H1 (cell line): Measurements from ENCODE around the gene FBN1. TPM values are rescaled to one million over a fixed set of nuclear protein-coding genes. Genes with fewer than 3 reads are reported as not detected.

Experiments used
- CTCF ChIA-PET: fragments of 300-600 bp; sonication (Branson Sonifier 250); formaldehyde crosslinking; loops from one replicate; lab custom pipeline; 2021; ENCODE audit not compliant: partially characterized antibody; lab: Charles Lee
- POLR2A ChIA-PET: fragments of 300-600 bp; sonication (Branson Sonifier 250); formaldehyde crosslinking; loops from one replicate; lab custom pipeline; 2021; ENCODE audit warnings: inconsistent platforms; ENCODE audit not compliant: partially characterized antibody; lab: Charles Lee
- DNase-seq, 2 experiments: peaks; one replicate each; pipeline versions ENCODE4 v3.0.0 to v3.0.0-alpha.2; 2010 to 2022; ENCODE audit warnings: low spot score in 2 of 2, low read depth in 1 of 2, mixed read lengths in 1 of 2
- FAIRE-seq: peaks from 2 replicates; lab custom pipeline; 2011; peaks lifted over from hg19 to GRCh38; lab: Jason Lieb, UNC
- H2AFZ ChIP-seq: 2 replicates; pipeline ENCODE4 v1.8.1; 2012; ENCODE audit warnings: low read length, inconsistent platforms
- H2AK5ac ChIP-seq: 2 replicates; pipeline ENCODE4 v1.6.1; 2013; ENCODE audit warnings: low read depth, low read length
- H2BK120ac ChIP-seq: replicated peaks from 2 replicates; pipeline ENCODE3; 2013; ENCODE audit warnings: low read depth, low read length, inconsistent platforms
- H2BK12ac ChIP-seq: 2 replicates; pipeline ENCODE4 v1.6.1; 2013; ENCODE audit warnings: low read depth, low read length
- H2BK15ac ChIP-seq: 2 replicates; pipeline ENCODE4 v1.6.1; 2013; ENCODE audit warnings: low read length
- H2BK20ac ChIP-seq: 2 replicates; pipeline ENCODE4 v1.6.1; 2013; ENCODE audit warnings: low read length
- H2BK5ac ChIP-seq: 2 replicates; pipeline ENCODE4 v1.6.1; 2013; ENCODE audit warnings: low read depth, low read length
- H3K14ac ChIP-seq: 2 replicates; pipeline ENCODE4 v1.6.1; 2013; ENCODE audit warnings: inconsistent platforms; ENCODE audit not compliant: insufficient read length
- H3K18ac ChIP-seq: 2 replicates; pipeline ENCODE4 v1.6.1; 2013; ENCODE audit warnings: low read length; ENCODE audit errors: extremely low read depth
- H3K23ac ChIP-seq: 2 replicates; pipeline ENCODE4 v1.6.1; 2013; ENCODE audit warnings: inconsistent platforms; ENCODE audit not compliant: insufficient read length
- H3K23me2 ChIP-seq: 2 replicates; pipeline ENCODE4 v1.6.1; 2013; ENCODE audit warnings: low read depth, low read length
- H3K27ac ChIP-seq: 2 replicates; pipeline ENCODE4 v1.6.1; 2011; ENCODE audit warnings: low read depth, low read length, inconsistent platforms
- H3K27me3 ChIP-seq, 4 experiments: replicated peaks in 1 of 4; 1 replicate in 1 of 4; 2 replicates in 3 of 4; pipeline versions ENCODE4 v1.6.1 to v1.8.1; 2011 to 2013; ENCODE audit warnings: low read length in 3 of 4, mild to moderate bottlenecking in 3 of 4, inconsistent platforms in 2 of 4, mixed read lengths in 2 of 4, moderate library complexity in 1 of 4; ENCODE audit not compliant: control insufficient read depth in 3 of 4, insufficient read depth in 3 of 4; ENCODE audit errors: extremely low read depth in 1 of 4
- H3K36me3 ChIP-seq, 4 experiments: 2 replicates each; pipeline versions ENCODE4 v1.6.1 to v1.8.1; 2011 to 2013; ENCODE audit warnings: mild to moderate bottlenecking in 4 of 4, low read length in 3 of 4, moderate library complexity in 2 of 4, control low read depth in 1 of 4, inconsistent platforms in 1 of 4; ENCODE audit not compliant: insufficient read depth in 4 of 4, control insufficient read depth in 2 of 4
- H3K4ac ChIP-seq: replicated peaks from 2 replicates; pipeline ENCODE3; 2013; ENCODE audit warnings: low read length, low read depth, mixed read lengths, inconsistent platforms; ENCODE audit not compliant: insufficient read length
- H3K4me1 ChIP-seq, 4 experiments: replicated peaks in 1 of 4; 1 replicate in 1 of 4; 2 replicates in 3 of 4; pipeline versions ENCODE4 v1.6.1 to v1.8.1; 2011 to 2013; ENCODE audit warnings: low read length in 3 of 4, inconsistent platforms in 2 of 4, mixed read lengths in 1 of 4; ENCODE audit not compliant: insufficient read depth in 4 of 4, control insufficient read depth in 3 of 4
- H3K4me2 ChIP-seq, 2 experiments: 2 replicates each; pipeline versions ENCODE4 v1.6.1 to v1.8.1; 2011 to 2013; ENCODE audit warnings: low read depth in 2 of 2, low read length in 2 of 2, control low read depth in 1 of 2, inconsistent platforms in 1 of 2, mild to moderate bottlenecking in 1 of 2; ENCODE audit not compliant: insufficient read depth in 1 of 2
- H3K4me3 ChIP-seq, 4 experiments: fragments of 200-600, 300-600 bp in 1 of 4; sonication (generic), shearing (Covaris generic), sonication (Bioruptor Twin) in 1 of 4; 2 replicates each; pipeline versions ENCODE4 v1.5.1 to v1.8.1; 2011 to 2016; ENCODE audit warnings: low read length in 4 of 4, low read depth in 3 of 4, control low read depth in 2 of 4, inconsistent platforms in 2 of 4, mild to moderate bottlenecking in 2 of 4, mixed read lengths in 1 of 4, moderate library complexity in 1 of 4; ENCODE audit not compliant: insufficient read depth in 2 of 4; ENCODE audit errors: extremely low read depth in 1 of 4
- H3K56ac ChIP-seq: replicated peaks from 2 replicates; pipeline ENCODE3; 2013; ENCODE audit warnings: low read depth, mild to moderate bottlenecking, mixed read lengths, low read length, inconsistent platforms; ENCODE audit not compliant: insufficient read length
- H3K79me1 ChIP-seq: 2 replicates; pipeline ENCODE4 v1.6.1; 2013; ENCODE audit warnings: low read depth, low read length, control low read depth
- H3K79me2 ChIP-seq, 2 experiments: 2 replicates each; pipeline versions ENCODE4 v1.6.1 to v1.8.1; 2012 to 2013; ENCODE audit warnings: low read length in 2 of 2, mild to moderate bottlenecking in 2 of 2, inconsistent platforms in 1 of 2; ENCODE audit not compliant: insufficient read depth in 2 of 2, control insufficient read depth in 1 of 2
- H3K9ac ChIP-seq, 4 experiments: replicated peaks in 1 of 4; 1 replicate in 1 of 4; 2 replicates in 3 of 4; pipeline versions ENCODE4 v1.6.1 to v1.8.1; 2011 to 2013; ENCODE audit warnings: low read depth in 3 of 4, low read length in 3 of 4, control low read depth in 2 of 4, mild to moderate bottlenecking in 2 of 4, moderate library complexity in 2 of 4, inconsistent platforms in 1 of 4; ENCODE audit errors: extremely low read depth in 1 of 4
- H3K9me3 ChIP-seq, 2 experiments: 2 replicates each; pipeline versions ENCODE4 v1.6.1 to v1.8.1; 2012 to 2013; ENCODE audit warnings: mild to moderate bottlenecking in 2 of 2, moderate library complexity in 2 of 2, control low read depth in 1 of 2, inconsistent platforms in 1 of 2, low read depth in 1 of 2, low read length in 1 of 2, mixed read lengths in 1 of 2; ENCODE audit not compliant: insufficient read depth in 2 of 2
- H4K20me1 ChIP-seq, 2 experiments: replicated peaks in 1 of 2; 2 replicates each; pipeline versions ENCODE3 to v1.8.1; 2011 to 2013; ENCODE audit warnings: inconsistent platforms in 2 of 2, low read length in 2 of 2, mild to moderate bottlenecking in 1 of 2; ENCODE audit not compliant: insufficient read depth in 2 of 2, control insufficient read depth in 1 of 2
- H4K5ac ChIP-seq: 2 replicates; pipeline ENCODE4 v1.6.1; 2013; ENCODE audit warnings: low read length, low read depth, mixed read lengths, inconsistent platforms; ENCODE audit not compliant: insufficient read length
- H4K8ac ChIP-seq: 2 replicates; pipeline ENCODE4 v1.8.0; 2013; ENCODE audit warnings: mild to moderate bottlenecking, moderate library complexity, low read length, inconsistent platforms; ENCODE audit not compliant: insufficient read depth; ENCODE audit errors: extremely low read depth
- H4K91ac ChIP-seq: replicated peaks from 2 replicates; pipeline ENCODE3; 2013; ENCODE audit warnings: low read length, mixed read lengths, inconsistent platforms; ENCODE audit not compliant: insufficient read length
- FOSL1 ChIP-seq: IDR thresholded peaks from 2 replicates; pipeline ENCODE4 v1.6.1; 2011; ENCODE audit warnings: mild to moderate bottlenecking, low read depth, low read length, moderate library complexity; ENCODE audit not compliant: insufficient read depth
- GTF2F1 ChIP-seq: IDR thresholded peaks from 2 replicates; pipeline ENCODE4 v1.6.1; 2012; ENCODE audit warnings: low read depth, low read length, improper control_type of control experiment, borderline replicate concordance
- POLR2A ChIP-seq, 2 experiments: IDR thresholded peaks; 1 replicate in 1 of 2; 2 replicates in 1 of 2; pipeline ENCODE4 v1.6.1; 2011; ENCODE audit warnings: low read depth in 2 of 2, low read length in 2 of 2, mild to moderate bottlenecking in 2 of 2; ENCODE audit errors: control extremely low read depth in 1 of 2
- RAD21 ChIP-seq, 2 experiments: IDR thresholded peaks in 1 of 2; conservative IDR thresholded peaks in 1 of 2; 2 replicates each; pipeline ENCODE4 v1.6.1; 2011; ENCODE audit warnings: low read depth in 2 of 2, low read length in 2 of 2, improper control_type of control experiment in 1 of 2, inconsistent platforms in 1 of 2, mild to moderate bottlenecking in 1 of 2, moderate library complexity in 1 of 2
- SIN3A ChIP-seq, 2 experiments: IDR thresholded peaks in 1 of 2; conservative IDR thresholded peaks in 1 of 2; 2 replicates each; pipeline ENCODE4 v1.6.1; 2011 to 2012; ENCODE audit warnings: low read length in 2 of 2, improper control_type of control experiment in 1 of 2, low read depth in 1 of 2, mild to moderate bottlenecking in 1 of 2
- SIRT6 ChIP-seq: IDR thresholded peaks from one replicate; pipeline ENCODE4 v1.7.1; 2012; ENCODE audit warnings: low read length, inconsistent platforms
- SIX5 ChIP-seq: IDR thresholded peaks from 2 replicates; pipeline ENCODE4 v1.6.1; 2011; ENCODE audit warnings: mild to moderate bottlenecking, low read depth, low read length
- SUZ12 ChIP-seq: fragments of 200-600 bp; sonication (generic); IDR thresholded peaks from 2 replicates; pipeline ENCODE4 v1.6.1; 2012; ENCODE audit warnings: mild to moderate bottlenecking, inconsistent platforms, low read length, moderate library complexity, mixed read lengths
- WGBS, 2 experiments: shearing (Covaris generic) in 1 of 2; methylation state at CpG; one replicate each; pipeline versions ENCODE4 v1.1.6 to v1.1.7; 2013 to 2015; ENCODE audit warnings: low lambda C conversion rate in 2 of 2, mixed read lengths in 2 of 2, inconsistent platforms in 1 of 2, low coverage in 1 of 2, missing lambda C conversion rate in 1 of 2; ENCODE audit not compliant: insufficient replicate concordance in 2 of 2, insufficient coverage in 1 of 2, insufficient read length in 1 of 2; ENCODE audit errors: extremely low coverage in 1 of 2, missing lambda C conversion rate in 1 of 2; 5-methylcytosine and 5-hydroxymethylcytosine counted together
- polyA plus RNA-seq, 7 experiments: library from polyadenylated mRNA; depleted of rRNA in 3 of 7; stranded (reverse) in 5 of 7; unstranded in 2 of 7; fragments of >200 nt in 5 of 7; fragments of 200-250 nt in 2 of 7; gene quantifications; 1 replicate in 5 of 7; 2 replicates in 1 of 7; 4 replicates in 1 of 7; pipeline versions ENCODE4 v1.2.1 to v1.2.3, GENCODE V29; 2011 to 2013; ENCODE audit warnings: missing spikeins in 2 of 7, mixed read lengths in 2 of 7
- total RNA-seq: library from RNA; stranded (reverse); fragmentation: NEBNext Ultra II Directional; extraction: Animal tissue kit (Norgen Biotek cat#: 25700); gene quantifications from 2 replicates; pipeline ENCODE4 v1.2.1, GENCODE V29; 2021
- TF ChIP-seq, protein P1 (sequence below), 3 experiments: IDR thresholded peaks; 1 replicate in 2 of 3; 2 replicates in 1 of 3; pipeline versions ENCODE4 v1.5.1 to v1.6.1; 2011; ENCODE audit warnings: low read length in 3 of 3, mild to moderate bottlenecking in 3 of 3, inconsistent platforms in 2 of 3, low read depth in 1 of 3, moderate library complexity in 1 of 3; ENCODE audit not compliant: insufficient read depth in 1 of 3; ENCODE audit errors: control extremely low read depth in 1 of 3
- TF ChIP-seq, protein P2 (sequence below): IDR thresholded peaks from 2 replicates; pipeline ENCODE4 v1.6.1; 2012; ENCODE audit warnings: inconsistent platforms

Gene FBN1
- total and polyA plus RNA-seq, 2 of the 8 experiments (the other 6 are each of a cell fraction or from before 2014, with no cell fraction given): 3.0 to 4.0 TPM

DNA sequence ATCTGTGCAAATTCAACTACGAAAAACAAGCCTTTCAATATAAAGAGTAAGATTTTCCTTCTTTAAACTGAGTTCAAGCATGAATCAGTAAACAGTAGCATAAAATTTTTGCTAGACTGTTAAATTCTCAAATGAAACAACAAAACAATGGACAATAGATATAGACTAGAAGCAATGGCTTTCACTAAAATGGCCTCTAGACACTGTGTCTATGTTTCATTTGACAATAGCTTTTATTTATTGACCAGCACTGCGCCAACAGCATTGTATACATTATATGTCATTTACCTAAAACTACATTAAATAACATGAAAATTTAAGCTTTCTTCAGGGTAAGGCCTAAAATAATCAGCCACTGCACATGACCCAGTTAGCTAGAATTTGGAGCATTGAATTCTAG is 165.8 kb downstream of the FBN1 start:
- WGBS, 2 experiments: 95% methylated on average over 2 of the region's 2 CpGs; no CpG with 5 or more reads in 1 of the 2 experiments
- CTCF ChIA-PET: interaction anchor here (0.7 to 4.5 kb wide), 5 partner anchors 28 to 395 kb away, joined by 3 to 20 read pairs (median 4); no protein-coding TSS in a partner anchor
- no peak for TF ChIP-seq SIN3A (conservative IDR thresholded peaks at IDR 0.05 in 1 of 2, IDR thresholded peaks at IDR 0.05 in 1 of 2; ENCODE audit: low read depth in 1 of 2, low read length in 2 of 2)
- TF ChIP-seq SIRT6: no peak
- no peak for TF ChIP-seq SIX5
- TF ChIP-seq FOSL1: no peak
- no peak for TF ChIP-seq GTF2F1
- no peak for TF ChIP-seq SUZ12
- TF ChIP-seq, protein P1, sequence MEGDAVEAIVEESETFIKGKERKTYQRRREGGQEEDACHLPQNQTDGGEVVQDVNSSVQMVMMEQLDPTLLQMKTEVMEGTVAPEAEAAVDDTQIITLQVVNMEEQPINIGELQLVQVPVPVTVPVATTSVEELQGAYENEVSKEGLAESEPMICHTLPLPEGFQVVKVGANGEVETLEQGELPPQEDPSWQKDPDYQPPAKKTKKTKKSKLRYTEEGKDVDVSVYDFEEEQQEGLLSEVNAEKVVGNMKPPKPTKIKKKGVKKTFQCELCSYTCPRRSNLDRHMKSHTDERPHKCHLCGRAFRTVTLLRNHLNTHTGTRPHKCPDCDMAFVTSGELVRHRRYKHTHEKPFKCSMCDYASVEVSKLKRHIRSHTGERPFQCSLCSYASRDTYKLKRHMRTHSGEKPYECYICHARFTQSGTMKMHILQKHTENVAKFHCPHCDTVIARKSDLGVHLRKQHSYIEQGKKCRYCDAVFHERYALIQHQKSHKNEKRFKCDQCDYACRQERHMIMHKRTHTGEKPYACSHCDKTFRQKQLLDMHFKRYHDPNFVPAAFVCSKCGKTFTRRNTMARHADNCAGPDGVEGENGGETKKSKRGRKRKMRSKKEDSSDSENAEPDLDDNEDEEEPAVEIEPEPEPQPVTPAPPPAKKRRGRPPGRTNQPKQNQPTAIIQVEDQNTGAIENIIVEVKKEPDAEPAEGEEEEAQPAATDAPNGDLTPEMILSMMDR (IDR thresholded peaks at IDR 0.05; ENCODE audit: control extremely low read depth in 1 of 3, insufficient read depth in 1 of 3, low read depth in 1 of 3, low read length in 3 of 3): no peak
- TF ChIP-seq RAD21 (IDR thresholded peaks at IDR 0.05 in 1 of 2, conservative IDR thresholded peaks at IDR 0.05 in 1 of 2; ENCODE audit: low read depth in 2 of 2, low read length in 2 of 2): no peak
- no peak for TF ChIP-seq POLR2A (IDR thresholded peaks at IDR 0.05; ENCODE audit: control extremely low read depth in 1 of 2, low read depth in 2 of 2, low read length in 2 of 2)
- TF ChIP-seq, protein P2, sequence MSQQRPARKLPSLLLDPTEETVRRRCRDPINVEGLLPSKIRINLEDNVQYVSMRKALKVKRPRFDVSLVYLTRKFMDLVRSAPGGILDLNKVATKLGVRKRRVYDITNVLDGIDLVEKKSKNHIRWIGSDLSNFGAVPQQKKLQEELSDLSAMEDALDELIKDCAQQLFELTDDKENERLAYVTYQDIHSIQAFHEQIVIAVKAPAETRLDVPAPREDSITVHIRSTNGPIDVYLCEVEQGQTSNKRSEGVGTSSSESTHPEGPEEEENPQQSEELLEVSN: no peak

More for the DNA sequence above, 165.8 kb downstream of the FBN1 start:
- Histone ChIP-seq H3K18ac (no peak overlapping the region), H2BK20ac (no peak overlapping the region), H3K23me2 (no peaks in the 10 kb centered on the region), H2BK5ac (no peak overlapping the region), H3K4me3 (no peak overlapping the region), H2BK12ac (no peak overlapping the region), H3K9ac (no peak overlapping the region), H2BK120ac (no peak overlapping the region), H3K9me3 (no peaks in the 10 kb centered on the region), H3K36me3 (no peaks in the 10 kb centered on the region), H3K4me1 (peaks cover 0 to 3% (median 1%) of the 10 kb centered on the region in 4 experiments; a peak in 2 of 7 replicates), H3K14ac (no peak overlapping the region), H2BK15ac (no peak overlapping the region), H2AFZ (no peak overlapping the region), H3K79me2 (no peaks in the 10 kb centered on the region), H3K4ac (no peak overlapping the region), H2AK5ac (no peak overlapping the region), H3K79me1 (no peaks in the 10 kb centered on the region), H3K4me2 (no peak overlapping the region), H3K27me3 (no peaks in the 10 kb centered on the region), H4K8ac (no peak overlapping the region), H3K27ac (no peak overlapping the region), H4K20me1 (no peaks in the 10 kb centered on the region), H3K56ac (no peak overlapping the region), H4K5ac (no peak overlapping the region), H4K91ac (no peak overlapping the region), H3K23ac (no peak overlapping the region)
- DNase-seq: no peak
- POLR2A ChIA-PET: interaction anchor here (0.6 kb wide), 1 partner anchor 86 kb away, joined by 3 read pairs; no protein-coding TSS in a partner anchor
- no peak for FAIRE-seq
